ENCODE measurements around the gene CDNF. TPM values are rescaled to one million over a fixed set of nuclear protein-coding genes. Genes with fewer than 3 reads are reported as not detected.
"Not testable (repeated sequence)": the region's sequence is repeated elsewhere in the genome, so short reads cannot be mapped to it uniquely, and the experiment has no call there.

The CDNF gene
- total RNA-seq, 1 donor from 2014 or later: 1.3 TPM

GRCh38 chr10:14878266-14879123 is 40.7 kb upstream of the CDNF start, which contains the start of gene SUV39H2:
SUV39H2 (plus strand) TSS chr10:14878866; CDS start chr10:14878889, 23 bp downstream.
- Mint-ChIP-seq H3K27me3 (no peaks in the 10 kb centered on the region), H3K4me3 (peak within 1 kb of the TSS; percentile 98)

GRCh38 chr10:14876764-14877163 is 38.9 kb upstream of the CDNF start:
- Mint-ChIP-seq H3K27me3 (no peaks in the 10 kb centered on the region), H3K27ac (peak overlapping the region; percentile 92), H3K9me3 (no peaks in the 10 kb centered on the region), H3K36me3 (peaks cover under 1% of the 10 kb centered on the region), H3K4me1 (ENCODE audit: unreplicated experiment) (peaks cover 26% of the 10 kb centered on the region), H3K4me3 (peak overlapping the region; percentile 98)
- no peak for TF ChIP-seq CTCF (conservative IDR thresholded peaks at IDR 0.05)
- DNase-seq (ENCODE audit: extremely low spot score, unreplicated experiment): no peak

More at GRCh38 chr10:14878266-14879123, 40.7 kb upstream of the CDNF start, which contains the start of gene SUV39H2:
- peak within 1 kb of the TSS; percentile 94 for H3K27ac Mint-ChIP-seq
- peaks cover 10% of the 10 kb centered on the region for H3K36me3 Mint-ChIP-seq
- peak; percentile 99 for DNase-seq (ENCODE audit: extremely low spot score, unreplicated experiment)
- H3K4me1 Mint-ChIP-seq (ENCODE audit: unreplicated experiment): peaks cover 34% of the 10 kb centered on the region
- no peaks in the 10 kb centered on the region for H3K9me3 Mint-ChIP-seq
- TF ChIP-seq CTCF (conservative IDR thresholded peaks at IDR 0.05): no peak

- peak overlapping the region; percentile 58 for H3K4me3 Mint-ChIP-seq
- DNase-seq (ENCODE audit: extremely low spot score, unreplicated experiment): no peak
- TF ChIP-seq CTCF (conservative IDR thresholded peaks at IDR 0.05): no peak
- H3K27me3 Mint-ChIP-seq: no peaks in the 10 kb centered on the region
- peaks cover 20% of the 10 kb centered on the region for H3K4me1 Mint-ChIP-seq (ENCODE audit: unreplicated experiment)
- no peak overlapping the region for H3K27ac Mint-ChIP-seq
- H3K9me3 Mint-ChIP-seq: no peaks in the 10 kb centered on the region
- H3K36me3 Mint-ChIP-seq: no peaks in the 10 kb centered on the region
These were observed 38.1 kb upstream of the CDNF start for GRCh38 chr10:14875941-14876340.

- H3K27me3 Mint-ChIP-seq: no peaks in the 10 kb centered on the region
- no peaks in the 10 kb centered on the region for H3K9me3 Mint-ChIP-seq
- no peak for DNase-seq (ENCODE audit: extremely low spot score, unreplicated experiment)
- peaks cover 11% of the 10 kb centered on the region for H3K4me1 Mint-ChIP-seq (ENCODE audit: unreplicated experiment)
- no peak for TF ChIP-seq CTCF (conservative IDR thresholded peaks at IDR 0.05)
- peaks cover 5% of the 10 kb centered on the region for H3K36me3 Mint-ChIP-seq
- no peak overlapping the region for H3K27ac Mint-ChIP-seq
- no peak overlapping the region for H3K4me3 Mint-ChIP-seq
These were observed 35.4 kb upstream of the CDNF start for GRCh38 chr10:14873090-14873760.

GRCh38 chr10:14864871-14865270 is 27.0 kb upstream of the CDNF start:
- H3K4me1 Mint-ChIP-seq (ENCODE audit: unreplicated experiment); H3K4me3 Mint-ChIP-seq; H3K27ac Mint-ChIP-seq; H3K9me3 Mint-ChIP-seq; DNase-seq (ENCODE audit: extremely low spot score, unreplicated experiment); H3K27me3 Mint-ChIP-seq: not testable (repeated sequence)
- peaks cover 25% of the 10 kb centered on the region for H3K36me3 Mint-ChIP-seq

- H3K36me3 Mint-ChIP-seq: peaks cover 21% of the 10 kb centered on the region
- H3K4me1 Mint-ChIP-seq (ENCODE audit: unreplicated experiment); H3K27ac Mint-ChIP-seq; H3K4me3 Mint-ChIP-seq; H3K9me3 Mint-ChIP-seq; DNase-seq (ENCODE audit: extremely low spot score, unreplicated experiment); H3K27me3 Mint-ChIP-seq: not testable (repeated sequence)
These were observed 26.6 kb upstream of the CDNF start for GRCh38 chr10:14864466-14864865.
